HCT116 (cell line): Measurements from ENCODE around the gene ALDH1L1. TPM values are rescaled to one million over a fixed set of nuclear protein-coding genes. Genes with fewer than 3 reads are reported as not detected.
A peak's percentile ranks its signal among the peaks of the same experiment; 100 is the strongest.

ENCODE experiments used
- ATAC-seq: fragments of 200-7000 bp; cut with Tn5 transposase; 2 replicates; pipeline ENCODE4 v1.9.1; 2020; ENCODE audit warnings: mild to moderate bottlenecking, moderate library complexity
- BruUV-seq: library from RNA; stranded (reverse); fragments of 400-500 nt; replicated peaks from 2 replicates; lab custom pipeline; 2021; lab: Mats Ljungman, UMichigan
- CTCF ChIA-PET: fragments of 300-600 bp; sonication (Branson Sonifier 250); formaldehyde crosslinking; loops from one replicate; lab custom pipeline; 2021; ENCODE audit warnings: antibody characterized with exemption; lab: Charles Lee
- POLR2A ChIA-PET: fragments of 300-600, 350-600 bp; sonication (Branson Sonifier 250); formaldehyde crosslinking; loops from one replicate; lab custom pipeline; 2021; ENCODE audit warnings: antibody characterized with exemption; lab: Charles Lee
- RAD21 ChIA-PET, 2 experiments: fragments of 300-600 bp; sonication (Branson Sonifier 250); formaldehyde crosslinking; loops; one replicate each; lab custom pipeline; 2023; ENCODE audit warnings: low total read pairs in 2 of 2; ENCODE audit not compliant: uncharacterized antibody in 2 of 2, unreplicated experiment in 2 of 2, low non-redundant PET in 1 of 2; lab: Charles Lee
- DNase-seq: peaks from one replicate; pipeline ENCODE4 v3.0.0-alpha.2; 2010; ENCODE audit warnings: low read depth, low spot score
- H2AFZ ChIP-seq: fragments of 200-600 bp; shearing (Covaris generic), sonication (generic); 2 replicates; pipeline ENCODE4 v1.6.1; 2017; ENCODE audit warnings: low read depth, mixed run types, mixed read lengths, antibody characterized with exemption, low read length; ENCODE audit not compliant: poor library complexity, severe bottlenecking
- H3K27ac ChIP-seq: 2 replicates; pipeline ENCODE4 v1.5.1; 2012; ENCODE audit warnings: low read depth, low read length
- H3K27me3 ChIP-seq: fragments of 200-600 bp; sonication (generic); 2 replicates; pipeline ENCODE4 v1.6.1; 2016; ENCODE audit warnings: mixed run types, low read length, mixed read lengths; ENCODE audit not compliant: insufficient read depth
- H3K36me3 ChIP-seq, 2 experiments: fragments of 200-500 bp in 1 of 2; fragments of 200-600 bp in 1 of 2; sonication (Bioruptor generic) in 1 of 2; sonication (generic) in 1 of 2; 2 replicates each; pipeline versions ENCODE4 v1.5.1 to v1.6.1; 2014 to 2016; ENCODE audit warnings: low read length in 2 of 2, inconsistent platforms in 1 of 2, mixed read lengths in 1 of 2, mixed run types in 1 of 2; ENCODE audit not compliant: insufficient read depth in 2 of 2, control insufficient read depth in 1 of 2
- H3K4me1 ChIP-seq, 2 experiments: fragments of 200-600 bp in 1 of 2; sonication (generic) in 1 of 2; 2 replicates each; pipeline versions ENCODE4 v1.5.1 to v1.6.1; 2012 to 2017; ENCODE audit warnings: low read length in 2 of 2, inconsistent platforms in 1 of 2, mild to moderate bottlenecking in 1 of 2, mixed read lengths in 1 of 2, mixed run types in 1 of 2, moderate library complexity in 1 of 2; ENCODE audit not compliant: insufficient read depth in 2 of 2, control insufficient read depth in 1 of 2
- H3K4me2 ChIP-seq: fragments of 200-600 bp; sonication (generic); 2 replicates; pipeline ENCODE4 v1.6.1; 2017; ENCODE audit warnings: mixed run types, low read length, mixed read lengths
- H3K4me3 ChIP-seq, 2 experiments: fragments of 200-600 bp in 1 of 2; sonication (generic) in 1 of 2; replicated peaks in 1 of 2; 2 replicates each; pipeline ENCODE4 v1.5.1; 2011 to 2016; ENCODE audit warnings: low read length in 2 of 2, control low read depth in 1 of 2, low read depth in 1 of 2, mild to moderate bottlenecking in 1 of 2, mixed read lengths in 1 of 2, mixed run types in 1 of 2
- H3K79me2 ChIP-seq: fragments of 200-600 bp; sonication (generic); 2 replicates; pipeline ENCODE4 v1.6.1; 2017; ENCODE audit warnings: mild to moderate bottlenecking, mixed run types, low read length, moderate library complexity, mixed read lengths; ENCODE audit not compliant: insufficient read depth
- H3K9ac ChIP-seq: fragments of 200-600 bp; sonication (generic); 2 replicates; pipeline ENCODE4 v1.6.1; 2016; ENCODE audit warnings: low read length, mixed read lengths
- H3K9me2 ChIP-seq: fragments of 200-600 bp; sonication (generic), shearing (Covaris generic); 2 replicates; pipeline ENCODE4 v1.6.1; 2017; ENCODE audit warnings: mixed run types, mild to moderate bottlenecking, moderate library complexity; ENCODE audit not compliant: insufficient read depth
- H3K9me3 ChIP-seq, 2 experiments: fragments of 200-500 bp in 1 of 2; fragments of 200-600 bp in 1 of 2; sonication (Bioruptor generic) in 1 of 2; sonication (generic) in 1 of 2; 2 replicates each; pipeline ENCODE4 v1.6.1; 2014 to 2017; ENCODE audit warnings: low read length in 2 of 2, mixed read lengths in 2 of 2, inconsistent platforms in 1 of 2, low read depth in 1 of 2, mild to moderate bottlenecking in 1 of 2, mixed run types in 1 of 2, moderate library complexity in 1 of 2; ENCODE audit not compliant: control insufficient read depth in 1 of 2, insufficient read depth in 1 of 2
- H4K20me1 ChIP-seq: fragments of 200-600 bp; sonication (generic), shearing (Covaris generic); 2 replicates; pipeline ENCODE4 v1.6.1; 2017; ENCODE audit warnings: mixed run types, mild to moderate bottlenecking, moderate library complexity; ENCODE audit not compliant: insufficient read depth
- CBX3 ChIP-seq: IDR thresholded peaks from 2 replicates; pipeline ENCODE4 v1.6.1; 2012; ENCODE audit warnings: low read depth
- EGR1 ChIP-seq: IDR thresholded peaks from 2 replicates; pipeline ENCODE4 v1.6.1; 2012; ENCODE audit warnings: low read depth
- ELF1 ChIP-seq: IDR thresholded peaks from 2 replicates; pipeline ENCODE4 v1.6.1; 2012; ENCODE audit warnings: low read depth, borderline replicate concordance
- EZH2phosphoT487 ChIP-seq: fragments of 200-600 bp; IDR thresholded peaks from 2 replicates; pipeline ENCODE4 v1.6.1; 2018; ENCODE audit warnings: antibody characterized with exemption, borderline replicate concordance
- POLR2A ChIP-seq: IDR thresholded peaks from 2 replicates; pipeline ENCODE4 v1.7.0; 2011; ENCODE audit warnings: borderline replicate concordance; ENCODE audit not compliant: insufficient read depth, insufficient read length; ENCODE audit errors: extremely low read depth
- POLR2AphosphoS5 ChIP-seq: IDR thresholded peaks from 2 replicates; pipeline ENCODE4 v1.6.1; 2011; ENCODE audit warnings: mild to moderate bottlenecking, low read depth, low read length, moderate library complexity
- SP1 ChIP-seq: IDR thresholded peaks from 2 replicates; pipeline ENCODE4 v1.6.1; 2012; ENCODE audit warnings: low read depth
- intact Hi-C: fragments of 100-400 bp; cut with micrococcal nuclease; formaldehyde crosslinking; loops from 2 replicates; pipeline ENCODE4 v1.10.0; 2022
- total RNA-seq: library from RNA; stranded (reverse); gene quantifications from one replicate; pipeline ENCODE4 v1.2.1, GENCODE V29; 2021; ENCODE audit not compliant: unreplicated experiment
- TF ChIP-seq, protein P1 (sequence below): IDR thresholded peaks from 2 replicates; pipeline ENCODE4 v1.6.1; 2011; ENCODE audit warnings: mild to moderate bottlenecking, low read length, moderate library complexity; ENCODE audit not compliant: insufficient replicate concordance; ENCODE audit errors: extremely low read depth
- TF ChIP-seq, protein P2 (sequence below), 3 experiments: fragments of 200-600 bp in 1 of 3; sonication (generic) in 1 of 3; IDR thresholded peaks in 2 of 3; conservative IDR thresholded peaks in 1 of 3; 2 replicates each; pipeline ENCODE4 v1.5.1; 2012 to 2017; ENCODE audit warnings: low read depth in 2 of 3, low read length in 2 of 3, antibody characterized with exemption in 1 of 3, borderline replicate concordance in 1 of 3, control low read depth in 1 of 3, mild to moderate bottlenecking in 1 of 3, mixed read lengths in 1 of 3, mixed run types in 1 of 3, moderate library complexity in 1 of 3; ENCODE audit not compliant: insufficient read depth in 1 of 3
- TF ChIP-seq, protein P3 (sequence below): IDR thresholded peaks from 2 replicates; pipeline ENCODE4 v1.6.1; 2012

Gene ALDH1L1
- total RNA-seq, 1 experiment from 2014 or later = 0.81 TPM

DNA sequence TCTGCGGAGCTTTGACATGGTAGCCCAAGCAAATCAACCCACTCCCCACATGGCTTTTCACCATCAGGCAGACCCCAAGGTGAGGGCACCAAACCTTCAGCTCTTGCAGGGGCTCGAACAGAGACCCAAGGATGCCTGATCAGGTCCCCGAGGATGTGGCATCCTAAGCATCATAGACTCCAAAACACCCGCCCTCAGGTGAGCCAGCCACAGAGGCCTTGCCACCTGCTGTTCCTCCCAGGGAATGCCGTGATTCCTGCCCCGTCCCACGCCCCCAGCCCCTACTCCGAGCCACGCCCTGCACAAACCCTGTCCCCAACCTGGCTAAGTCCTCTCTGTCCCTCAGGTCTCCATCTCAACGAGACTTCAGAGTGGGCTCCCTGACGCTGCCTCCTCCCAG is 61.8 kb downstream of the ALDH1L1 start:
- POLR2A ChIA-PET = no interaction called here
- no peak overlapping the region for H3K9ac ChIP-seq
- DNase-seq (no peak), ATAC-seq (no peak)
- CTCF ChIA-PET = no interaction called here
- no peaks in the 10 kb centered on the region for H3K36me3 ChIP-seq
- no peaks in the 10 kb centered on the region for H4K20me1 ChIP-seq
- H3K4me2 ChIP-seq = 0 out of 2 replicates have a peak overlapping the region, but pooled peaks have one; percentile 26
- no peak for TF ChIP-seq SP1
- TF ChIP-seq, protein P1, sequence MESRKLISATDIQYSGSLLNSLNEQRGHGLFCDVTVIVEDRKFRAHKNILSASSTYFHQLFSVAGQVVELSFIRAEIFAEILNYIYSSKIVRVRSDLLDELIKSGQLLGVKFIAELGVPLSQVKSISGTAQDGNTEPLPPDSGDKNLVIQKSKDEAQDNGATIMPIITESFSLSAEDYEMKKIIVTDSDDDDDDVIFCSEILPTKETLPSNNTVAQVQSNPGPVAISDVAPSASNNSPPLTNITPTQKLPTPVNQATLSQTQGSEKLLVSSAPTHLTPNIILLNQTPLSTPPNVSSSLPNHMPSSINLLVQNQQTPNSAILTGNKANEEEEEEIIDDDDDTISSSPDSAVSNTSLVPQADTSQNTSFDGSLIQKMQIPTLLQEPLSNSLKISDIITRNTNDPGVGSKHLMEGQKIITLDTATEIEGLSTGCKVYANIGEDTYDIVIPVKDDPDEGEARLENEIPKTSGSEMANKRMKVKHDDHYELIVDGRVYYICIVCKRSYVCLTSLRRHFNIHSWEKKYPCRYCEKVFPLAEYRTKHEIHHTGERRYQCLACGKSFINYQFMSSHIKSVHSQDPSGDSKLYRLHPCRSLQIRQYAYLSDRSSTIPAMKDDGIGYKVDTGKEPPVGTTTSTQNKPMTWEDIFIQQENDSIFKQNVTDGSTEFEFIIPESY = no peak
- TF ChIP-seq EGR1 = no peak
- TF ChIP-seq CBX3 = no peak
- TF ChIP-seq, protein P2, sequence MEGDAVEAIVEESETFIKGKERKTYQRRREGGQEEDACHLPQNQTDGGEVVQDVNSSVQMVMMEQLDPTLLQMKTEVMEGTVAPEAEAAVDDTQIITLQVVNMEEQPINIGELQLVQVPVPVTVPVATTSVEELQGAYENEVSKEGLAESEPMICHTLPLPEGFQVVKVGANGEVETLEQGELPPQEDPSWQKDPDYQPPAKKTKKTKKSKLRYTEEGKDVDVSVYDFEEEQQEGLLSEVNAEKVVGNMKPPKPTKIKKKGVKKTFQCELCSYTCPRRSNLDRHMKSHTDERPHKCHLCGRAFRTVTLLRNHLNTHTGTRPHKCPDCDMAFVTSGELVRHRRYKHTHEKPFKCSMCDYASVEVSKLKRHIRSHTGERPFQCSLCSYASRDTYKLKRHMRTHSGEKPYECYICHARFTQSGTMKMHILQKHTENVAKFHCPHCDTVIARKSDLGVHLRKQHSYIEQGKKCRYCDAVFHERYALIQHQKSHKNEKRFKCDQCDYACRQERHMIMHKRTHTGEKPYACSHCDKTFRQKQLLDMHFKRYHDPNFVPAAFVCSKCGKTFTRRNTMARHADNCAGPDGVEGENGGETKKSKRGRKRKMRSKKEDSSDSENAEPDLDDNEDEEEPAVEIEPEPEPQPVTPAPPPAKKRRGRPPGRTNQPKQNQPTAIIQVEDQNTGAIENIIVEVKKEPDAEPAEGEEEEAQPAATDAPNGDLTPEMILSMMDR (IDR thresholded peaks at IDR 0.05 in 2 of 3, conservative IDR thresholded peaks at IDR 0.05 in 1 of 3; ENCODE audit: borderline replicate concordance in 1 of 3, insufficient read depth in 1 of 3, low read depth in 2 of 3, low read length in 2 of 3) = no peak
- no peak for TF ChIP-seq POLR2A
- no peak for TF ChIP-seq EZH2phosphoT487
- TF ChIP-seq ELF1 = no peak
- no peak for TF ChIP-seq POLR2AphosphoS5
- TF ChIP-seq, protein P3, sequence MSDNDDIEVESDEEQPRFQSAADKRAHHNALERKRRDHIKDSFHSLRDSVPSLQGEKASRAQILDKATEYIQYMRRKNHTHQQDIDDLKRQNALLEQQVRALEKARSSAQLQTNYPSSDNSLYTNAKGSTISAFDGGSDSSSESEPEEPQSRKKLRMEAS = no peak
- no peaks in the 10 kb centered on the region for H3K79me2 ChIP-seq
- peaks cover 8 to 13% of the 10 kb centered on the region in 2 experiments; a peak in 3 of 4 replicates for H3K4me1 ChIP-seq
- no peak overlapping the region for H2AFZ ChIP-seq
- no peak overlapping the region for H3K4me3 ChIP-seq
- H3K9me2 ChIP-seq = no peaks in the 10 kb centered on the region
- no TSS peak for BruUV-seq
- RAD21 ChIA-PET = no interaction called here
- intact Hi-C loops = loop anchor here (10.0 kb wide), 1 partner anchor 194 kb away; no protein-coding TSS in a partner anchor
- H3K27me3 ChIP-seq = no peaks in the 10 kb centered on the region
- H3K9me3 ChIP-seq = no peaks in the 10 kb centered on the region
- H3K27ac ChIP-seq = no peak overlapping the region
